Measurements from ENCODE around the gene NOD2.

DNA sequence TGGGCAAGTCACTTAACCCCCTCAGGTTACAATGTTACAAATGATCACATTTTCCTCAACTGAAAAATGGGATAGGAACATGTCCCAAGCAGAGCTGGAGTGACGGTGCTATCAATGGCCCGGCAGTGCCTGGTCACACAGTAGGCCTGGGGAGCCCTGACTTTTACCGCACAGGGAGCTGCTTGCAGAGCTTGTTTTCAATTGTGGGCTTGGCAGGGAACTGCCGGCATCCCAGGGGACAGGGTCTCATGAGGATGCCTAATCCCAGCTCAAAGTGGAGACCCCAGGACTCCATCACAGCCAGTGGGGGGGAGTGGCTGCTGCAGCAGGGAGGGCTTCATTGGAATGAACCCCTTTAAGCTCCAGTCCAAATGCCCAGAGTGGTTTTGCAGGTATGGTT is 23.7 kb upstream of the NOD2 start:
- TF ChIP-seq POLR2AphosphoS5 (IDR thresholded peaks at IDR 0.05; ENCODE audit: low read depth): no peak
- no peak for TF ChIP-seq STAT1 (IDR thresholded peaks at IDR 0.05; ENCODE audit: unreplicated experiment)
- TF ChIP-seq, protein P1, sequence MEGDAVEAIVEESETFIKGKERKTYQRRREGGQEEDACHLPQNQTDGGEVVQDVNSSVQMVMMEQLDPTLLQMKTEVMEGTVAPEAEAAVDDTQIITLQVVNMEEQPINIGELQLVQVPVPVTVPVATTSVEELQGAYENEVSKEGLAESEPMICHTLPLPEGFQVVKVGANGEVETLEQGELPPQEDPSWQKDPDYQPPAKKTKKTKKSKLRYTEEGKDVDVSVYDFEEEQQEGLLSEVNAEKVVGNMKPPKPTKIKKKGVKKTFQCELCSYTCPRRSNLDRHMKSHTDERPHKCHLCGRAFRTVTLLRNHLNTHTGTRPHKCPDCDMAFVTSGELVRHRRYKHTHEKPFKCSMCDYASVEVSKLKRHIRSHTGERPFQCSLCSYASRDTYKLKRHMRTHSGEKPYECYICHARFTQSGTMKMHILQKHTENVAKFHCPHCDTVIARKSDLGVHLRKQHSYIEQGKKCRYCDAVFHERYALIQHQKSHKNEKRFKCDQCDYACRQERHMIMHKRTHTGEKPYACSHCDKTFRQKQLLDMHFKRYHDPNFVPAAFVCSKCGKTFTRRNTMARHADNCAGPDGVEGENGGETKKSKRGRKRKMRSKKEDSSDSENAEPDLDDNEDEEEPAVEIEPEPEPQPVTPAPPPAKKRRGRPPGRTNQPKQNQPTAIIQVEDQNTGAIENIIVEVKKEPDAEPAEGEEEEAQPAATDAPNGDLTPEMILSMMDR (conservative IDR thresholded peaks at IDR 0.05; ENCODE audit: low read depth in 2 of 2): no peak
- no peak for TF ChIP-seq EZH2 (IDR thresholded peaks at IDR 0.05; ENCODE audit: low read depth, unreplicated experiment)
- no peak for TF ChIP-seq ZNF114 (CRISPR knock-in tag; IDR thresholded peaks at IDR 0.05)
- TF ChIP-seq CREB1 (CRISPR knock-in tag; IDR thresholded peaks at IDR 0.05; ENCODE audit: low read depth): no peak
- no peak for TF ChIP-seq EZH2phosphoT487 (IDR thresholded peaks at IDR 0.05; ENCODE audit: unreplicated experiment)
- TF ChIP-seq, protein P2, sequence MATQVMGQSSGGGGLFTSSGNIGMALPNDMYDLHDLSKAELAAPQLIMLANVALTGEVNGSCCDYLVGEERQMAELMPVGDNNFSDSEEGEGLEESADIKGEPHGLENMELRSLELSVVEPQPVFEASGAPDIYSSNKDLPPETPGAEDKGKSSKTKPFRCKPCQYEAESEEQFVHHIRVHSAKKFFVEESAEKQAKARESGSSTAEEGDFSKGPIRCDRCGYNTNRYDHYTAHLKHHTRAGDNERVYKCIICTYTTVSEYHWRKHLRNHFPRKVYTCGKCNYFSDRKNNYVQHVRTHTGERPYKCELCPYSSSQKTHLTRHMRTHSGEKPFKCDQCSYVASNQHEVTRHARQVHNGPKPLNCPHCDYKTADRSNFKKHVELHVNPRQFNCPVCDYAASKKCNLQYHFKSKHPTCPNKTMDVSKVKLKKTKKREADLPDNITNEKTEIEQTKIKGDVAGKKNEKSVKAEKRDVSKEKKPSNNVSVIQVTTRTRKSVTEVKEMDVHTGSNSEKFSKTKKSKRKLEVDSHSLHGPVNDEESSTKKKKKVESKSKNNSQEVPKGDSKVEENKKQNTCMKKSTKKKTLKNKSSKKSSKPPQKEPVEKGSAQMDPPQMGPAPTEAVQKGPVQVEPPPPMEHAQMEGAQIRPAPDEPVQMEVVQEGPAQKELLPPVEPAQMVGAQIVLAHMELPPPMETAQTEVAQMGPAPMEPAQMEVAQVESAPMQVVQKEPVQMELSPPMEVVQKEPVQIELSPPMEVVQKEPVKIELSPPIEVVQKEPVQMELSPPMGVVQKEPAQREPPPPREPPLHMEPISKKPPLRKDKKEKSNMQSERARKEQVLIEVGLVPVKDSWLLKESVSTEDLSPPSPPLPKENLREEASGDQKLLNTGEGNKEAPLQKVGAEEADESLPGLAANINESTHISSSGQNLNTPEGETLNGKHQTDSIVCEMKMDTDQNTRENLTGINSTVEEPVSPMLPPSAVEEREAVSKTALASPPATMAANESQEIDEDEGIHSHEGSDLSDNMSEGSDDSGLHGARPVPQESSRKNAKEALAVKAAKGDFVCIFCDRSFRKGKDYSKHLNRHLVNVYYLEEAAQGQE (IDR thresholded peaks at IDR 0.05; ENCODE audit: unreplicated experiment): no peak
- no peak for TF ChIP-seq JUNB (IDR thresholded peaks at IDR 0.05; ENCODE audit: unreplicated experiment)
- TF ChIP-seq, protein P3, sequence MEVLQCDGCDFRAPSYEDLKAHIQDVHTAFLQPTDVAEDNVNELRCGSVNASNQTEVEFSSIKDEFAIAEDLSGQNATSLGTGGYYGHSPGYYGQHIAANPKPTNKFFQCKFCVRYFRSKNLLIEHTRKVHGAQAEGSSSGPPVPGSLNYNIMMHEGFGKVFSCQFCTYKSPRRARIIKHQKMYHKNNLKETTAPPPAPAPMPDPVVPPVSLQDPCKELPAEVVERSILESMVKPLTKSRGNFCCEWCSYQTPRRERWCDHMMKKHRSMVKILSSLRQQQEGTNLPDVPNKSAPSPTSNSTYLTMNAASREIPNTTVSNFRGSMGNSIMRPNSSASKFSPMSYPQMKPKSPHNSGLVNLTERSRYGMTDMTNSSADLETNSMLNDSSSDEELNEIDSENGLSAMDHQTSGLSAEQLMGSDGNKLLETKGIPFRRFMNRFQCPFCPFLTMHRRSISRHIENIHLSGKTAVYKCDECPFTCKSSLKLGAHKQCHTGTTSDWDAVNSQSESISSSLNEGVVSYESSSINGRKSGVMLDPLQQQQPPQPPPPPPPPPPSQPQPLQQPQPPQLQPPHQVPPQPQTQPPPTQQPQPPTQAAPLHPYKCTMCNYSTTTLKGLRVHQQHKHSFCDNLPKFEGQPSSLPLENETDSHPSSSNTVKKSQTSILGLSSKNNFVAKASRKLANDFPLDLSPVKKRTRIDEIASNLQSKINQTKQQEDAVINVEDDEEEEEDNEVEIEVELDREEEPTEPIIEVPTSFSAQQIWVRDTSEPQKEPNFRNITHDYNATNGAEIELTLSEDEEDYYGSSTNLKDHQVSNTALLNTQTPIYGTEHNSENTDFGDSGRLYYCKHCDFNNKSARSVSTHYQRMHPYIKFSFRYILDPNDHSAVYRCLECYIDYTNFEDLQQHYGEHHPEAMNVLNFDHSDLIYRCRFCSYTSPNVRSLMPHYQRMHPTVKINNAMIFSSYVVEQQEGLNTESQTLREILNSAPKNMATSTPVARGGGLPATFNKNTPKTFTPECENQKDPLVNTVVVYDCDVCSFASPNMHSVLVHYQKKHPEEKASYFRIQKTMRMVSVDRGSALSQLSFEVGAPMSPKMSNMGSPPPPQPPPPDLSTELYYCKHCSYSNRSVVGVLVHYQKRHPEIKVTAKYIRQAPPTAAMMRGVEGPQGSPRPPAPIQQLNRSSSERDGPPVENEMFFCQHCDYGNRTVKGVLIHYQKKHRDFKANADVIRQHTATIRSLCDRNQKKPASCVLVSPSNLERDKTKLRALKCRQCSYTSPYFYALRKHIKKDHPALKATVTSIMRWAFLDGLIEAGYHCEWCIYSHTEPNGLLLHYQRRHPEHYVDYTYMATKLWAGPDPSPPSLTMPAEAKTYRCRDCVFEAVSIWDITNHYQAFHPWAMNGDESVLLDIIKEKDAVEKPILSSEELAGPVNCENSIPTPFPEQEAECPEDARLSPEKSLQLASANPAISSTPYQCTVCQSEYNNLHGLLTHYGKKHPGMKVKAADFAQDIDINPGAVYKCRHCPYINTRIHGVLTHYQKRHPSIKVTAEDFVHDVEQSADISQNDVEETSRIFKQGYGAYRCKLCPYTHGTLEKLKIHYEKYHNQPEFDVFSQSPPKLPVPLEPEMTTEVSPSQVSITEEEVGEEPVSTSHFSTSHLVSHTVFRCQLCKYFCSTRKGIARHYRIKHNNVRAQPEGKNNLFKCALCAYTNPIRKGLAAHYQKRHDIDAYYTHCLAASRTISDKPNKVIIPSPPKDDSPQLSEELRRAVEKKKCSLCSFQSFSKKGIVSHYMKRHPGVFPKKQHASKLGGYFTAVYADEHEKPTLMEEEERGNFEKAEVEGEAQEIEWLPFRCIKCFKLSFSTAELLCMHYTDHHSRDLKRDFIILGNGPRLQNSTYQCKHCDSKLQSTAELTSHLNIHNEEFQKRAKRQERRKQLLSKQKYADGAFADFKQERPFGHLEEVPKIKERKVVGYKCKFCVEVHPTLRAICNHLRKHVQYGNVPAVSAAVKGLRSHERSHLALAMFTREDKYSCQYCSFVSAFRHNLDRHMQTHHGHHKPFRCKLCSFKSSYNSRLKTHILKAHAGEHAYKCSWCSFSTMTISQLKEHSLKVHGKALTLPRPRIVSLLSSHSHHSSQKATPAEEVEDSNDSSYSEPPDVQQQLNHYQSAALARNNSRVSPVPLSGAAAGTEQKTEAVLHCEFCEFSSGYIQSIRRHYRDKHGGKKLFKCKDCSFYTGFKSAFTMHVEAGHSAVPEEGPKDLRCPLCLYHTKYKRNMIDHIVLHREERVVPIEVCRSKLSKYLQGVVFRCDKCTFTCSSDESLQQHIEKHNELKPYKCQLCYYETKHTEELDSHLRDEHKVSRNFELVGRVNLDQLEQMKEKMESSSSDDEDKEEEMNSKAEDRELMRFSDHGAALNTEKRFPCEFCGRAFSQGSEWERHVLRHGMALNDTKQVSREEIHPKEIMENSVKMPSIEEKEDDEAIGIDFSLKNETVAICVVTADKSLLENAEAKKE (CRISPR knock-in tag; IDR thresholded peaks at IDR 0.05): no peak
- TF ChIP-seq, protein P4, sequence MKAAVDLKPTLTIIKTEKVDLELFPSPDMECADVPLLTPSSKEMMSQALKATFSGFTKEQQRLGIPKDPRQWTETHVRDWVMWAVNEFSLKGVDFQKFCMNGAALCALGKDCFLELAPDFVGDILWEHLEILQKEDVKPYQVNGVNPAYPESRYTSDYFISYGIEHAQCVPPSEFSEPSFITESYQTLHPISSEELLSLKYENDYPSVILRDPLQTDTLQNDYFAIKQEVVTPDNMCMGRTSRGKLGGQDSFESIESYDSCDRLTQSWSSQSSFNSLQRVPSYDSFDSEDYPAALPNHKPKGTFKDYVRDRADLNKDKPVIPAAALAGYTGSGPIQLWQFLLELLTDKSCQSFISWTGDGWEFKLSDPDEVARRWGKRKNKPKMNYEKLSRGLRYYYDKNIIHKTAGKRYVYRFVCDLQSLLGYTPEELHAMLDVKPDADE (IDR thresholded peaks at IDR 0.05): no peak
